ENCODE data around the gene TENT5C.

Gene TENT5C

GRCh38 chr1:117638759-117639158, 32.9 kb downstream of the TENT5C start:
- DNase-seq: no peak

- no peak for DNase-seq
These were observed 33.9 kb downstream of the TENT5C start for GRCh38 chr1:117639741-117640140.

DNA sequence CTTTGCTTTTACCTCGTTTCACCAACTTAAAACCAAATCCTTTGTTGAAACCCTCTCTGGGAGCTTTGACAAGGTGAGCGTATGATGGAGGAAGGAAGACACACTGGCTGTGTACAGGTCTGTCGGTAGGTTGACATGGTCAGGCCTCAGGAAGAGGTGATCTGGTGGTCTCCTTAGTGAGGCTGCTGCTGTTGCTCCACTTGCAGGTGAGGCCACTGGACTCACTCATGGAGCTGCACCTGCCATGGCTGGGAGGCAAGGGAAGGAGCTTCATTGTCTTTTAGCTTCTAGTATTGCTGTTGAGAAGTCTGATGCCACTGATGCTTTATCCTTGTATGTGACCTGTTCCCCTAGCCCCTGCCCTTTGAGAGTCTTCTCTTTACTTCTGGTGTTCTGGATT, 35.7 kb downstream of the TENT5C start:
- DNase-seq: no peak

GRCh38 chr1:117642963-117643362, 37.1 kb downstream of the TENT5C start:
- DNase-seq: no peak

DNA sequence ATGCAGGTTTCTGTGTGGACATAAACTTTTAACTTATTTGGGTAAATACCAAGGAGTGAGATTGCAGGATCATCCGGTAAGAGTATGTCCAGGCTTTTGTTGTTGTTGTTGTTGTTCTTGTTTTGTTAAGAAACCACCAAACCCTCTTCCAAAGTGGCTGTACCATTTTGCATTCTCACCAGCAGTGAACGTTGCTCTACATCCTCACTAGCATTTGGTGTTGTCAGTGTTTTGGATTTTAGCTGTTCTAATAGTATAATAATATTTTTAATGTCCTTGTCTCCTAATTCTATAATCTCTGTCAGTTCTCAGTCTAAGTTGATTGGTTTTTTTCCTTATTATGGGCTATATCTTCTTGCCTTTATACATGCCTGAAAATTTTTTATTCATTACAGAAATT, 37.8 kb downstream of the TENT5C start:
- DNase-seq: no peak

DNA sequence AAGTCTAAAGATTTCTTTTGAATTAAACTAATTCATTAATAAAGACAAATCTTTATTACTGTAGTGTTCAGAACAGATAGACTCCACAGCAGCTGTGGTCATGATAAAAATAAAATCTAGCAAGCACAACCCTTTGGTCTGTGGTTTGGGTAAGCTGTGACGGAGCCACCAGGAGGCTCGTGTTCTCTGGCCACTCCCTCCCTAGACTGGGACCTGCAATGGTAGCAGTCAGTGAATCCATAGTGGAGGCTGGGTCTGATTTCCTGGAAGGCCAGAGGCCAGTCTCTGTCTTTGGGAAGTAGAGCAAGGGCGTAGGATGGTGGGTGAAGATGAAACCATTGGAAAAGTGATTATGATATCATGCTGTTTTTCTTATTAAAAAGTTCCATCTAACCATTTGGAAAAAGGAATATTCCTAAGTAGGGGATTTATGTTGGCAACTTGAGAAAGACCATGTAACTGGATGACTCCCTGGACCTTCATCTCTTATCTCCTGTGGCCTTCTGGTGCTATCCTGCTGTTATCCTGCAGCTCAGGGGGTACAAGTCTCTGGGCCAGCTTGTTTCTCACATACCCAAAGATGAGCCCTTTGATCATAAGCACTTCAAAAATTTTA, 39.0 kb downstream of the TENT5C start:
- DNase-seq: no peak

DNA sequence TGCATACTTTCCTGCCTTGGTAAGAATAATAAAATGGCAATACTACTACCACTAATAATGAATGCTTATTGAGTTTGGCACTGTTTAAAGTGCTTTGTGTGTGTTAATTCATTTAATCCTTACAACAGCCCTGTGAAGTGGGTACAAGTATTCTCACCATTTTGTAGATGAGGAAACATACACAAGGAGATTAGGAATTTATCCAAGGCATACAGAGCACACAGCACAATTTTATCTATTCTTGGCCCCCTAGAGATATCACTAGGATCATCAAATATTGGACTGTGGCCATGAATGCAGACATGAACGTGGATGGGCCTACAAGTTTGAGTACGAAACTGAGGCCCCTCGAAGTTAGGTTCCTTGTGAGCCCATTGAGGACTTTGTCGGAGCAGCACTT, 39.5 kb downstream of the TENT5C start:
- no peak for DNase-seq

DNA sequence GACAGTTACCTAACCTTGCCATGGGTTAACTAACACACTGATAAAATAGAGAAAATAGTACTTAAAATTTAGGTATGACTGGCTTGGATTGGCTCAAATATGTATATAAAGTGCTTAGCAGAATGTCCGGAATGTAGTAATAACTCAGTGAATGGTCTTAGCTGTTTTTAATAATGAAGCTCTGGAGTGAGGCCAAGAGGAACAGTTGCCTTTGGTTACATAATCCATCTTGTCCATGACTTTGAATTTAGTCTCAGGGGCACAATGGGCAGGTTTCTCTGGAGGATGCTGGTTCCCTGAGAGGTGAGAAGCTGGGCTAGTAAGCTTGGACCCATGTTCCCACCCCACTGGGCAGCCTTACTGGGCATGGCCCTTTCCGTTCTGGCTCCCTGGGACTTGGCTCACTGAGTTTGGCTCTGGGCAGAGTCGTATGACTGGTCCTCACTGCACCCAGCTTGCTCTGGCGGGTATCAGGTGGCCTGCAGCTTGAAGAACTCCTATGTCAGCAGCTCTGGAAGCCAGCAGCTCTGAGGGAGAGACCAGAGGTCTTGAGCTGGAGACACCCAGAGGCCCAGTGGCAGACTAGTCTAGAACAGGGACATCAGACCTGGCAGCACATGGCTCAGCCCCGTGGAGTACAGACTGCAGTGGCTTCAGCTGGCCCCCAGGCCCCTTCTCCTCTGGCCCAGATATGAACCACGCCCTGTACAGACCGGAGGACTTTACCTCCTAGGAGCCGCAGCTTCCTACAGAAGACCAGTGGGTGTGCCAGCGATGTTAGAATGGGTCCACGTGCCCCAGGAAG, 40.4 kb downstream of the TENT5C start:
- DNase-seq: no peak

DNA sequence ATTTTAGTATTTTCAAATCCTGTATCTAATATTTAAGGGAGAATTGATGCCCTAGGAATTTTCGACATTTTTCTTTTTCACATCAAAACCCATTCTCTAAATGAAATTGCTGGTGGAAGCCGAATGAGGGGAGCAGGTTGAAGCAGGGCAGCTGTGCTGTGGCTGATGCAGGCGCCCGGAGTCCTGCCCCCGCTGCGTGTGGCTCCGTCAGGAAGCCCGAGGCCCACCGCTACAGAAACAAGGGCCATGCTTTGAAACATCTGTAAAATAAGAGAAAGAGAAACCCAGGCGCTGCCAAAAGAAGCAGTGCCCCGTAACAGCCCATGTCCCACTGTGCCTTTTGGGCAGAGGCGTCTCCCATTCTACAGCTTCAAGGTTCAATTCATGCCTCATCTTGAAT, 41.1 kb downstream of the TENT5C start:
- DNase-seq: no peak

DNA sequence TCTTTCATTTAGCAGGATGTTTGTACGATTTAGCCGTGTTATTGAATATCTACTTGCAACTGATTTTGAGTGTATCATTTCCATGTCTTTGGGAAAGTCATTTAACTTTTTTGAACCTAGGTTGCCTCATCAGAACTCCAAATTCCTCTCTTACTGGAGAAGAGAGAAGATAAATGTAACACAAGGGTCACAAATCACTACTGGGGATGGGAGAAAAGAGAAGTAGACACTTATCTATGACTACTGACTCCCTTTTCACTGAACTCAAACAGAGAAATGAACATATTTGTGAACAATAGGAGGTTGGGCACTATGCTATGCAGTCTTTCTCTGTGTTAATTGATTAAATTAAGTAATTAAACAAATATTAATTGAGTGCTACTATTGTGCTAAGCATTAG, 42.2 kb downstream of the TENT5C start:
- DNase-seq: no peak

DNA sequence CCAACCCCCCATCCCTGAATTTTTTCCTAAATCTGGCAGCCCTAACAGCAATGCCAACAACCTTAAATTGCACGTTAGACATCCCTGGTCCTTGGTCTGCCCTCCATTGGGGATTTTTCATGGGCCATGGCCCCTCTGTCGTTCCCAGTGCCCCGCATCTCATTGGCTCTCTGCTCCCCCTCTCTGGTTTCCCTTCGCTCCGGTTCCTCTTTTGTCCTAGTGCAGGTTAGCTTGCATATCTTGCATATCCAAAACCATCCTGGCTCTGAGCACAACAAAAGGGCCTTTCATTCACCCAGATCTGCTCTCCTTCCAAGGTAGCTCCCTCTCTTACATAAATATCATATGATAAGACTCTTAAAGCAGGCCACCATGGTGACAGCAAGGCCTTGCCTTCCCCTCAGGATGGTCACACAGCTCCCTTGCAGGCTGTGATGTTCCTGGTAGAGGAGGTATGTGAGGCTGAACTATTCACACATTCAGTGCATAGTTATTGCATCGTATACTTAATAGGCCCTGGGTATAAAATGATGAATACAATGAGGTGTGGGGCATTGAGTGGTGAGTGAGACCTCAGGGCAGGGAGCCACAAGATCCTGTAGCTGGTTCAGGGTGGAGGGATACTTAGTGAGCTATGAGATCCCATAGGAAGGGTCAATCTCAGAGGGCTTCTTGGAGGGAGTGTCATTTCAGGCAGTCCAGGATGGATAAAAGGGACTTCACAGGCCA, 45.2 kb downstream of the TENT5C start:
- DNase-seq: no peak

DNA sequence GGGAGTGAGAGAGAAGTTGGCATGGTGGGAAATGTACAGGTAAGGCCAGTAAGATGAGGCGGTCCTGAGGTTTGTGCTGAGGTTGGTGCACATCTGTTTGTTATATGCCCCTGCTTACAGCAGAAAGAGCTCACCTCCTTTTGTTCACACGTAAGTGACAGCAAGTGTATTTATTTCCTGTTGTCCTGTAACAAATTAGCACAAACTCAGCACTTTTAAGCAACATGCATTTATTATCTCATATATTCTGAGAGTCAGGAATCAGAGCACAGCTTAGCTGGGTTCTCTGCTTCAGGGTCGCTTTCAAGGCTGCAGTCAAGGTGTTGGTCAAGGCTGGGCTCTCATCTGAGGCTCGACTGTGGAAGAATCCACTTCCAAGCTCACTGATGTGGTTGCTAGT, 45.8 kb downstream of the TENT5C start:
- DNase-seq: no peak

GRCh38 chr1:117652421-117652820, 46.6 kb downstream of the TENT5C start:
- no peak for DNase-seq

DNA sequence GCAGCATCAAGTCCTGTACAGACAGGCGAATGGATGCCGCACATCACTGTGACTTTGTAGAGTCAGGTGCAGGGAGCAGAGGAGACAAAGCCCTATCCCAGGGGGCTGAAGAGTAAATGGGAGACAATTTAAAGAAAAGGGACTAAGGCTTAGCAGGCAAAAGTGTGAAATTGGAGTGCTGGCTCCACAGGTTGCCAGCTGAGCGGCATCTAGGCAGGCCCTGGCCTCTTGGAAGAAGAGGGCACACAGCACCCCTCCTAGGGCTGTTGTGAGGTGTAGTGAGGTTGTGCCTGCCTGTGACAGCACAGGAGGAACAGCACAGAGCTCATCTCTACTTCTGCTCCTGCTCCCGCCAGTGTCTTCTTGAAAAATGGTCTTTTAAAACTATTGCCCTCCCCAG, 47.3 kb downstream of the TENT5C start:
- DNase-seq: no peak

GRCh38 chr1:117653732-117654492, 48.1 kb downstream of the TENT5C start:
- DNase-seq: no peak

DNA sequence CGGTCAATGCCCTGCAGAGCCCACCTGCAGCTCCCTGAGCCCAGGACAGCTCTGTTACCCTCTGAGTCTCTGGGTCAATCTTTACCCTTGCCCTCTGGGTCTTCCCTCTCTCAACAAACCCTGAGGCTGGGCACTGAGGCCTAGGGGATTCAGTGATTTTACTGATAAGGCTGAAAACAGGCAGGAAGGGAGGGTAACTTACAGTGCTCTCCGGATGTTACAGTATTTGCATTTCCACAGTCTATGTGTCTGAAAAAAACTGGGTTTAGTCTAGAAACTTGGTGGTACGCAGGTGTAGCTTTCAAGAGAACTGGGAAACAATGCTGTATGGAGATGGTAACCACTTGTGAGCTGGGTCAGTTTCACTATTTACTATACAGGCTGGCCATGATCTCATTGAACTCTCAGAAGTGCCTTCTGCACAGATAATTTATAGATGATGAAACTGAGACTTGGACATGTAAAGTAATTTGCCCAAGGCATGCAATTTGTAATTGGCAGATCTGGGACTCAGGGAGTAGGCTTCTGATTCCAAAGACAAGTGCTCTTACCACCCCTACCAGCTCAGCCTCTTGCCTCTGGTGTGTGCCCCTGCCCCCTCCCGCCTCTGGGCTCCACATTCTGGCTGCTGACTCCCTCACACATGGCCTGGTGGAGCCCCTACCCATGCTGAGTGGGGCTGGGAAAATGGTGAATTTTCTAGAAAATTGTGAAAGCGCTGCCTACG, 48.8 kb downstream of the TENT5C start:
- no peak for DNase-seq

DNA sequence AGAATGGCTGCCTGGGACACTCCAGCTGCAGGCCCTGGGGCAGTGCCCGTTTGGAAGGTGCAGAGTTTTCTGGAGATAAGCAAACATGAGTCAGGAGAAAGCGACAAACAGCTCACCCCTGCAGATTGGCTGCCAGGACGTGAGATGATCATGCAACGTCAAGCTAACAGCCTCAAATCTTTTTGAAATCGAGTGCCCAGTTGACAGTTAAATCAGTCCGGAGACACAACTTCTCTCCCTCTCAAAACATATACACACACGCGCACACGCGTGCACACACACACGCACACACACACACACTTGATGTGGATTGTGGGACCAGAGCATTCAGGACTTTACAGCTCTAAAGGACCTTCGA, 49.4 kb downstream of the TENT5C start:
- no peak for DNase-seq

GRCh38 chr1:117656202-117656641, 50.4 kb downstream of the TENT5C start:
- DNase-seq: no peak

- DNase-seq: no peak
These were observed 51.2 kb downstream of the TENT5C start for GRCh38 chr1:117657031-117657430.

DNA sequence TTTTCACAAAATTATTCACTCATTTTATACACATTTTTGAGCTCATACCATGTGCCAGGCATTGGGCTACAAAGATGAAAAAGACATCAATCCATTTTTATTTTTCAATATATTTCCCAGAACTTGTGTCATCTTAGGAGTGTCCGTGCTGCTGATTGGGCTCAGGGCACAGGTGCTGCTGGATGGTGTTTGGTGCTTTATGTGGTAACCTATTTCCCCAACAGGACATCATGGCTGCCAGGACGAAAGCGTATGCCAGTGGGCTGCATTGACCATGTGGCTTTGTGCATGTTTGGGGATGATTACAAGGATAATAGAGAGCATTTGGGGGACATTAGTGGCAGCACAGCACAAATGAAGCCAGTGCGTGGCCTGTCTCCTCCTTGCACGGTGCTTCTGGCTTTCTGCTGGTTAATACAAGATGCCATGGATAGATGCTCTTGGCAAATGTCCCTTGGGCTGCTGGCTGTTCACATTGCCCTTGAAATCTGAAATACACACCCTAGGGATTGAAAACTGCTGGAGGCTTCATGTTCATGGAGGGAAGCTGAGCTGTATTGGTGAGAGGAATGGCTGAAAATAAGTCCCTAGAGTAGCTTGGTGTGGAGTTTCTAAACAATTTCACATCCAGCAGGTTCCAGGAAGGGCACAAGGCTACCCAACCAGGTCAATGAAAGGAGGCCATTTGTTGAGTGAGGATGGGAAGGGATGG, 52.3 kb downstream of the TENT5C start:
- no peak for DNase-seq

DNA sequence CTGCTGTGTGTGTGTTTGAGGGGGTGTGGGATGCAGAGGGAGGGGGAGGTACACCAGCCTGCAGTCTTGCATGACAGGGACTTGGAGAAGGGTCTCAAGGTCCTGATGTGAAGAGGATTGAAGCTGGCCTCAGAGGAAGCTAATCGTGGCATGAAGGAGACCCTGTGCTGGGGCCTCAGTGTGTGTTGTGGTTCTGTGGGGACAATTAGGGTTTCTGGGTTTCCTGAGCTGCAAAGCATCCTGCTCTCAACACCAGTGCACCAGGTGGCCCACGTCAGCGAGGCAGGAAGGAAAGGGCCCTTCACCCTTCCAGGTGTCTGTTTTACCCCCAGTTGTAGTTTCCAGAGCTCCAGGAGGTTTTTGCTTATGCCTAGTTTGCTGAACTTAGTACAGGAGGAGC, 52.8 kb downstream of the TENT5C start:
- no peak for DNase-seq

Data from cortex of kidney (tissue), 1 donor.